Bronchial epithelial cell (primary cell): ENCODE results near the gene USF2. TPM values are rescaled to one million over a fixed set of nuclear protein-coding genes. Genes with fewer than 3 reads are reported as not detected.
"Not testable (repeated sequence)": the region's sequence is repeated elsewhere in the genome, so short reads cannot be mapped to it uniquely, and the experiment has no call there.

Experiments used
- DNase-seq: peaks from one replicate; pipeline ENCODE4 v3.0.0-alpha.2; 2010; ENCODE audit warnings: low read depth
- FAIRE-seq: peaks from 2 replicates; lab custom pipeline; 2011; peaks lifted over from hg19 to GRCh38; lab: Jason Lieb, UNC
- H3K27me3 ChIP-seq: 2 replicates; pipeline ENCODE4 v1.5.1; 2011; ENCODE audit warnings: low read length; ENCODE audit not compliant: control insufficient read depth, insufficient read depth
- H3K36me3 ChIP-seq: 2 replicates; pipeline ENCODE4 v1.5.1; 2011; ENCODE audit warnings: low read length; ENCODE audit not compliant: control insufficient read depth, insufficient read depth
- H3K4me3 ChIP-seq: 2 replicates; pipeline ENCODE4 v1.5.1; 2011; ENCODE audit warnings: mild to moderate bottlenecking, low read depth, low read length, control low read depth
- CTCF ChIP-seq: IDR thresholded peaks from 2 replicates; pipeline ENCODE4 v1.5.1; 2011; ENCODE audit warnings: mild to moderate bottlenecking, moderate library complexity, low read length, control low read depth, inconsistent platforms; ENCODE audit not compliant: insufficient read depth, severe bottlenecking
- total RNA-seq: library from RNA; depleted of rRNA; stranded (reverse); fragments of >200 nt; gene quantifications from 2 replicates; pipeline ENCODE4 v1.2.1, GENCODE V29; 2014

USF2 gene
- 60.8 and 67.3 TPM in 2 replicates for total RNA-seq

- peaks cover 34% of the 10 kb centered on the region for H3K36me3 ChIP-seq
- no peak for TF ChIP-seq CTCF
- peak within 1 kb of the TSS; percentile 55 for H3K4me3 ChIP-seq
- FAIRE-seq, result no peak
- H3K27me3 ChIP-seq, result no peaks in the 10 kb centered on the region
- no peak for DNase-seq
These were observed at the start of gene USF2 for GRCh38 chr19:35268536-35269437. Gene USF2 (plus strand): TSS chr19:35268962. CDS start chr19:35269102, 140 bp downstream.

- no peaks in the 10 kb centered on the region for H3K27me3 ChIP-seq
- TF ChIP-seq CTCF, result no peak
- H3K36me3 ChIP-seq, result no peaks in the 10 kb centered on the region
- DNase-seq, result no peak
- no peak overlapping the region for H3K4me3 ChIP-seq
- no peak for FAIRE-seq
These were observed 49.8 kb upstream of the USF2 start for GRCh38 chr19:35219008-35219407.

GRCh38 chr19:35220315-35220921 lies 48.3 kb upstream of the USF2 start:
- Histone ChIP-seq H3K4me3 (no peak overlapping the region), H3K27me3 (no peaks in the 10 kb centered on the region), H3K36me3 (no peaks in the 10 kb centered on the region)
- no peak for DNase-seq
- no peak for TF ChIP-seq CTCF
- FAIRE-seq, result no peak

DNA sequence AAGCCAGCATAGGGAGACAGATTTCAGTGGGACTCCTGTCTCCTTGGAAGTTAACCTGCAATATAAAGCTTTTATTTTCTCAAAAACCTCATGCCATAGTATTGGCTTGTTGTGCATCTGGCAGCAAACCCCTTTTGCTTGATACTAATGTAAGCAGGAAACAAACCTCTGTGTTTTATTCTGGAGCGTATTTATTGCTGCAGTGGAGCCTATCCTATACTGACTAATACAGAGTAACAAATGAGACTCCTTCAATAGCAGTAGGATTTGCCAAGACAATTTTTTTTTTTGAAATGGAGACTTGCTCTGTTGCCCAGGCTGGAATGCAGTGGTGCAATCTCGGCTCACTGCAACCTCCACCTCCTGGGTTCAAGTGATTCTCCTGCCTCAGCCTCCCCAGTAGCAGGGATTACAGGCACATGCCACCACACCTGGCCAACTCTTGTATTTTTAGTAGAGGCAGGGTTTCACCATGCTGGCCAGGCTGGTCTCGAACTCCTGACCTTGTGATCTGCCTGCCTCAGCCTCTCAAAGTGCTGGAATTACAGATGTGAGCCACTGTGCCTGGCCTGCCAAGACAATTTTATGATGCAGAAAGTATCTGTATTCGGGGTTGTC lies 47.7 kb upstream of the USF2 start:
- DNase-seq, FAIRE-seq, H3K27me3 ChIP-seq, H3K36me3 ChIP-seq, H3K4me3 ChIP-seq: not testable (repeated sequence)

DNA sequence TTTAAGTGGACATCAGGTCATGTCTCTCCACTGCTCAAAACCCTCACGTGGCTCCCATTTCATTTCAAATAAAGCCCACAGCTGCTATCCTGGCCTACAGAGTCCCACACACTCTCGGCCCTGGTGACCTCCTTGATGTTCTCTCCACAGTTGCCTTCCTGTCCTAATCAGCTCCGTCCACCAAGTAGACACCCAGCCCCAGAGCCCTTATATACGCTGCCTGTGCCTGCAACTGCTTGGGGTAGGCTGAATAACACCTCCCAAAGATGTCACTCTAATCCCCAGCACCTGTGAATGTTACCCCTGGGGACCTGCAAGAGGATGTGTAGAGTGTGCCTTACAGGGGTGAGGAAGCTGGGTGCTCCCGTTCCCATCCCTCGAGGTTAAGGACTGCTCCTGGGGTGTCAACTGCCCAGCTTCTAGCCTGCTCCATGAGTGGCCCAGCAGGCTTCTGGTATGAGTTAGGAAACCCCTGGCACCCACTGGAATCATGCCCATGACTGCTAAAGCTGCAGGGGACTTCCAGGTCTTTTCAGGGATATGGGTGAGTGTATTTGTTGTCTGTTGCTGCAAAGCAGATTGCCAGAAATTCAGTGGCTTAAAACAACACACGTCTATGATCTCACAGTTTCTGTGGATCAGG lies 46.3 kb upstream of the USF2 start:
- peaks cover 2% of the 10 kb centered on the region for H3K27me3 ChIP-seq
- FAIRE-seq (peak; percentile 13), DNase-seq (no peak)
- no peak for TF ChIP-seq CTCF
- H3K36me3 ChIP-seq, result no peaks in the 10 kb centered on the region
- no peak overlapping the region for H3K4me3 ChIP-seq
